Measurements from ENCODE around the gene PARP8. TPM values are rescaled to one million over a fixed set of nuclear protein-coding genes. Genes with fewer than 3 reads are reported as not detected.
"Not testable (repeated sequence)": the region's sequence is repeated elsewhere in the genome, so short reads cannot be mapped to it uniquely, and the experiment has no call there.

The PARP8 gene
- polyA plus RNA-seq (2013, experiment 1 of 2; ENCODE audit: insufficient read length): 6.5 TPM
- 7.8 TPM for polyA plus RNA-seq (2013, experiment 2 of 2; ENCODE audit: insufficient read length)

DNA sequence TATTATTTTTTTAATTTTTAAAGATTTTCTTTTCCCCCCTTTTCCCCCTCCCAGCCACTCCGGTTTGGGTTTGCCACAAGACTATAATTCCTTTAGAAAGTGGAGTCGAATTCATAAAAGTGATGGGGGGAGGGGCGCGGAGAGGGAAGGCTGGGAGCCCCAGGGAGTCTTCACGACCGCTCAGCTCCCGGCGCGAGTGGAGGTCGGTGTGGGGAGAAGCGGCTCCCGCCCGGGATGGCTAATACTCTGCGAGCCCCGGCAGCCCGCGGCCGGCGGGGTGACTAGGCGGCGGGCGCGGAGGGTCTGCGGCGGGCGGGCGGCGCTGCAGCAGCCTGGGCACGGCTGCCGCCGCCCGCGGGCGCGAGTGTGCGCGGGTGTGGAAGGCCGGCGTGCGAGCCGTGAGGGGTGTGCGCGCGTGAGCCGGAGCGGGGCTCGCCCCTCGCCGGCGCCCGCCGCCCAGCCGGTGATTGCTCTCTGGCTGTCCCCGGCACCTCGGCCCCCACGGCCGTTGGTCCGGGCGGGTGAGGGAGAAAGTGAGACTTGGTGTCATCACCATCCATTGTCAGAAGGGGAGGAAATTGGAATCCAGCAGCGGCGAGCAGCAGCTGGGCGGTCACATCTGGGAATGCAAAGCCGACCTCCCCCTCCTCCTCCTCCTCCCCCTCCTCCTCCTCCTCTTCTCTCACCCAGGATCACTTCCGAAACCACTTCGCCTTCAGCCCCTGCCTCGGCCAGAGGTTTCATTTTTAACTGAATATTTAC, at the start of gene PARP8:
TSS of gene PARP8 (plus strand) at position 377 of the 762 bp plus-strand sequence. CDS start 459 bp downstream, outside the sequence.
- DNase-seq: peak; percentile 63

DNA sequence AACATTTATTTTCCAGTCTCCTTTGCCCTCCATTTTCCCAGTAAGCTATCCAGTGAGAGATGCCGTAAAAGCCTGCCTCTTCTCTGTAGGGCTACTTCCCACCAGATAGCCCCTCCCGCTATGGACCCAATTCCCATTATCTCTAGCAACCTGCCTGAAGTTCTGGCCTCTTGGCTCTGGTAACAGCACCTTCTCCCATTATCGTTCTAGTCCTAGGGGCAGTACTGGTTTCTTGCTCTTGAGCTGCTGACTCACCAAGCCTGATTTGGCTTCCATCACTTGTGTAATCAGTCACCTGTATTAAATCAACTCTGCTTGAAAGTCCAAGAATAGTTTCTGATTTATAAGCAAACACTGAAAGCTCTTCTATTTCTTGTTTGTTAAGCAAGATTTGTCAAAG, 42.8 kb upstream of the PARP8 start:
- no peak for DNase-seq

- DNase-seq: not testable (repeated sequence)
These were observed 31.6 kb upstream of the PARP8 start for GRCh38 chr5:50634866-50635265.

DNA sequence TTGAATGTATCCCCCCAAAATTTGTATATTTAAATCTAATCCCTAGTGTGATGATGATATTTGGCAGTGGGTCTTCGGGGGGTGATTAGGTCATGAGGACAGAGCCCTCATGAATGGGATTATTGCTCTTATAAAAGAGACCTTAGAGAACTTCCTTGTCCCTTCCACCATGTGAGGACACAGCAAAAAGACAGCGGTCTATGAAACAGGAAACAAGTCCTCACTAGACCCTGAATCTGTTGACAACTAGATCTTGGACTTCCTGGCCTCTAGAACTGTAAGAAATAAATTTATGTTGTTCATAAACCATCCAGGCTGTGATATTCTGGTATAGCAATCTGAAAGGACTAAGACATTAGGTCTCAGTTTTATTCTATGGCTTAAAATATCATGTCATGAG, 28.9 kb upstream of the PARP8 start:
- DNase-seq: not testable (repeated sequence)

- no peak for DNase-seq
These were observed 19.8 kb upstream of the PARP8 start for GRCh38 chr5:50646591-50646990.

- no peak for DNase-seq
These were observed 18.7 kb upstream of the PARP8 start for GRCh38 chr5:50647726-50648125.

DNA sequence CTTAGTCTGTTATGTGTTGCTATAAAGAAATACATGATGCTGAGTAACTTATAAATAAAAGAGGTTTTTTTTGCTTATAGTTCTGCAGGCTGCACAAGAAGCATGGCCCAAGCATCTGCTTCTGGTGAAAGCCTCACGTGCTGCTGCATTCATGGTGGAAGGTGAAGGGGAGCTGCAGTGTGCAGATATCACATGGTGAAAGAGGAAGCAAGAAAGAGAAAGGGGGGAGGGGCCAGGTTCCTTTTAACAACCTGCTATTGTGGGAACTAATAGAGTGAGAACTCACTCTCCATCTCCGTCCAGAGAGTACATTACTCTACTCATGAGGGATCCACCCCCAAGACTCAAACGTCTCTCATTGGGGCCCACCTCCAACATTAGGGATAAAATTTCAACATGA, 12.5 kb upstream of the PARP8 start:
- DNase-seq: no peak

- DNase-seq: no peak
These were observed 11.2 kb upstream of the PARP8 start for GRCh38 chr5:50655067-50655809.

DNA sequence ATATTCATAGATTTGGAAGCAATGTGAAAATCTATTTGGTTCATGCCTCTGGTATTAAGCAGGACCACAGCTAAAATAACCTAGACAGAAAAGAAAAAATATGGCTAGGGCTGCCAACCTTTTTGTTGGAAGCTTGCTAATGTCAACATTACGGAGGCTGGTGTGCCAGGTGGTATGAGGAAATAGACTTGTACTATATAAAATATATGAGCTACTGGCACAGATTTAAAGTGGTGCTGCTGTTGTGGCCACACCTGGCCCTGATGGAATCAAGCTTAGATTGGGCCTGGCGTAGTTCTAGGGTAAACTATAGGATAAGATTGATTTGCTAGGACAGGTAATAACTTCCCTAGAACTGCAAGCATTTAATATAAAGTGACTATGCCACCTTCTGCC, 10.6 kb upstream of the PARP8 start:
- no peak for DNase-seq

- no peak for DNase-seq
These were observed 9.4 kb upstream of the PARP8 start for GRCh38 chr5:50657044-50657443.

GRCh38 chr5:50658246-50658645, 8.2 kb upstream of the PARP8 start:
- DNase-seq: no peak

- no peak for DNase-seq
These were observed 2.8 kb upstream of the PARP8 start for GRCh38 chr5:50663636-50664035.

- DNase-seq: no peak
These were observed 1.3 kb upstream of the PARP8 start for GRCh38 chr5:50665091-50665490.

DNA sequence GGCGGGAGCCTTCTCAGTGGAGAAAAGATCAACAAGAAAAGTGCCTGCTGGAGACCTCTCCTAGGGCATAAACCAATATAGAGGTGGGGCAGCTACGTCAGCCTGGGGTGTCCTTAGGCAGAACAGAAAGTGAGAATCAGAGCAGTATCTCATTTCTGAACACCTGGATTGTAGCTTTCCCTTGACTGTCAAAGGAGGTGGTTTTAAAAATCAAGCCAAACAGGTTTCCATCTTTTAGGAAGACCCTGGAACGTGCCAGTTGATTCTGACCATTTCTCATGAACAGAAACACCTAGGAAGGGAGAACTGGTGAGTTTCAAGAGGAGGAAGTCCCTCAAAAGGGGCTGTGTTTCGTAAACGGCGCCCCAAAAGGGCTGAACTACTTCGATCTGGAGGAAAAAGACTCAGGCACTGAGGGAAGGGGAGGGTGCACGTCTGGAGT, 655 bp upstream of the PARP8 start:
- DNase-seq: not testable (repeated sequence)

- peak; percentile 49 for DNase-seq
These were observed 701 bp downstream of the PARP8 start for GRCh38 chr5:50667023-50667652.

- peak; percentile 61 for DNase-seq
These were observed 1.5 kb downstream of the PARP8 start for GRCh38 chr5:50667653-50668595.

DNA sequence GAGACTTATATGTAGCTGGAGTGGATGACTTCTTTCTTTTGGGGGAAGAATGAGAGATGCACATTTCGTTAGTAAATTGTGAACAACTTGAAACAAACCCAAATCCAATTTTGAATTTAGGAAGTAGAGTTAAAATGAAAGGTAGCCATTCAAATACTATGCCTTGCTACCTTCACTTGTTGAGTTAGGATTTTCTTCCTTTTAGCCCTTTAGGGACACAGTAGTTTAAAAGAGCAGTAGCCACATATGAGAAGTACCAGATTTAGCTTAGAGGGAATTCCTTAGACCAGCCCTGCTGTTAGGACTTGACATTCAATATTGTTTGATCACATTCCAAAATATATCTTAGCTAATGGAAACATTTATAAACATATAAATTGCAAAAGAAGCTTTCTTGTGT, 2.2 kb downstream of the PARP8 start:
- not testable (repeated sequence) for DNase-seq

GRCh38 chr5:50672663-50673062, 6.2 kb downstream of the PARP8 start:
- DNase-seq: no peak

- DNase-seq: peak; percentile 78
These were observed 7.0 kb downstream of the PARP8 start for GRCh38 chr5:50673444-50673843.

GRCh38 chr5:50675385-50675784, 8.9 kb downstream of the PARP8 start:
- DNase-seq: no peak

DNA sequence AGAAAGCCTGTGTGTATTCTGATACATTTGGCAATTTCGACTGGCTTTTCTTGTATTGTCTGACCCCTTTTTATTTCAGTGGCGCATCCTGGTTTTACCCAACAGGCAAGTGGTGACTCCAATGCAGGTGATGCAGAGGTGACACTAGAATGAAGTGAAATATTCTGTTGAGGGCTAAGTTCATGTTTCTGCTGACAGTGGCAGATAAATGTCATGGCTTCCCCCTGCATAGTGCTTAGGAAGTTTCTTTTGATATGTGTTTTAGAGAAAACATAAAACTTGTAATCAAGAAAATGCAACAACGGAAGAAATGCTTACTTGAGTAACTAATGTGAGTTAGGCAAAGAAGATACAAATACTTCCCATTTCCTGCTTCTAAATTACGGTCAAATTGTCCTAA, 13.1 kb downstream of the PARP8 start:
- not testable (repeated sequence) for DNase-seq

- DNase-seq: no peak
These were observed 18.3 kb downstream of the PARP8 start for GRCh38 chr5:50684721-50685120.
